ENCODE data around the gene EFEMP1.

GRCh38 chr2:55885127-55885943 is 38.2 kb downstream of the EFEMP1 start:
- no peak for TF ChIP-seq CTCF (IDR thresholded peaks at IDR 0.05; ENCODE audit: insufficient read depth, low read length)
- TF ChIP-seq POLR2AphosphoS5 (IDR thresholded peaks at IDR 0.05; ENCODE audit: low read depth) = no peak

Measured in HL-60 (cell line).